ENCODE measurements around the gene PHOSPHO1. TPM values are rescaled to one million over a fixed set of nuclear protein-coding genes. Genes with fewer than 3 reads are reported as not detected.
"Not testable (repeated sequence)": the region's sequence is repeated elsewhere in the genome, so short reads cannot be mapped to it uniquely, and the experiment has no call there.

Gene PHOSPHO1
- total RNA-seq, 5 donors from 2014 or later (not counting 1 experiment from before 2014, with no cell fraction given), result 0.13 TPM; not detected in 4

DNA sequence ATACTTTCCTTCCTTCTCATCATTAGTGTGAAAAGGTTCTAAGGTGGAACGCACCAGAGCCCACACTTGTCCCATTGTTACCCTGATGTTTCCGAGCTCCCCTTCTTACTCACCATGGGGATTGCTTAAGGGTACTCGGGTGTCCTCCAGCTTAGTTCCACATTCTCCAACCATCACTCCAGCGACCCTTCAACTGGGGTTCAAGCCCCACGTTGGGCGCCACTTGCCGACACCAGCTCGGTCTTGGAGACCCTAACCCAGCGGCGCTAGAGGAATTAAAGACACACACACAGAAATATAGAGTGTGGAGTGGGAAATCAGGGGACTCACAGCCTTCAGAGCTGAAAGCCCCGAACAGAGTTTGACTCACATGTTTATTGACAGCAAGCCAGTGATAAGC lies 54.6 kb downstream of the PHOSPHO1 start:
- H3K4me1 ChIP-seq (ENCODE audit: control insufficient read depth in 1 of 2, extremely low read depth in 1 of 2, insufficient read depth in 2 of 2, low read length in 2 of 2); H3K4me3 Mint-ChIP-seq; H3K36me3 ChIP-seq (ENCODE audit: control insufficient read depth in 2 of 2, extremely low read depth in 1 of 2, insufficient read depth in 1 of 2, low read length in 1 of 2); H3K4me3 ChIP-seq (ENCODE audit: control insufficient read depth in 1 of 2, extremely low read depth in 1 of 2, low read length in 1 of 2); H3K27me3 ChIP-seq (replicated peaks in 1 of 2; ENCODE audit: control insufficient read depth in 2 of 2, extremely low read depth in 1 of 2, insufficient read depth in 2 of 2, low read length in 1 of 2); H3K9me3 ChIP-seq; CTCF ChIA-PET; DNase-seq; H3K36me3 Mint-ChIP-seq; H3K4me1 Mint-ChIP-seq; POLR2A ChIA-PET; H3K27ac ChIP-seq (ENCODE audit: low read length); ATAC-seq (replicated peaks in 1 of 4): not testable (repeated sequence)
- H3K9me3 Mint-ChIP-seq, result peaks cover 0 to 34% (median 32%) of the 10 kb centered on the region in 3 donors
- peaks cover 24 to 30% of the 10 kb centered on the region in 2 donors for H3K27me3 Mint-ChIP-seq
- 100% methylated on average over 2 of the region's 11 CpGs for WGBS (ENCODE audit: insufficient coverage)
- peak overlapping the region in 1 of 2 donors; percentile 16 for H3K27ac Mint-ChIP-seq

Other genes with a start within 250 kb of the PHOSPHO1 start
- 1 to 10 TPM in 1 of 5 donors, under 1 TPM in 2, not detected in 2; 0.43 to 1.4 (median 0.61) TPM for gene IGF2BP1, start 233.4 kb downstream of the PHOSPHO1 start, total RNA-seq
- gene B4GALNT2, start 98.0 kb downstream of the PHOSPHO1 start, total RNA-seq, result under 1 TPM in 2 of 5 donors, not detected in 3; 0.03 to 0.19 TPM
- gene GNGT2, start 20.2 kb downstream of the PHOSPHO1 start, total RNA-seq, result 1 to 10 TPM; 4.5 to 6.3 (median 5.0) TPM
- gene ABI3, start 20.1 kb downstream of the PHOSPHO1 start, total RNA-seq, result 10 to 100 TPM; 10.4 to 21.7 (median 18.3) TPM
- 10 to 100 TPM; 51.0 to 61.0 (median 57.1) TPM for gene ZNF652, start 131.5 kb upstream of the PHOSPHO1 start, total RNA-seq
- gene PHB1, start 184.1 kb upstream of the PHOSPHO1 start, total RNA-seq, result 10 to 100 TPM; 49.4 to 84.6 (median 74.7) TPM

All from T-cell (primary cell).